HG03097 (cell line): ENCODE data around the gene FRAS1.
"Not testable (repeated sequence)": the region's sequence is repeated elsewhere in the genome, so short reads cannot be mapped to it uniquely, and the experiment has no call there.

Experiments
- ATAC-seq: cut with Tn5 transposase; IDR thresholded peaks from one replicate; pipeline ENCODE4 v1.9.1; 2021; ENCODE audit not compliant: unreplicated experiment, low FRiP score

Gene FRAS1

GRCh38 chr4:78057135-78057599, at the start of gene FRAS1:
TSS of gene FRAS1 (plus strand) at chr4:78057323. CDS start at chr4:78058010, 687 bp downstream.
- peak; percentile 10 for ATAC-seq

- not testable (repeated sequence) for ATAC-seq
These were observed 46.1 kb upstream of the FRAS1 start for GRCh38 chr4:78011003-78011402.

GRCh38 chr4:78014889-78015886, 41.9 kb upstream of the FRAS1 start:
- ATAC-seq, result no peak

GRCh38 chr4:78018271-78019049, 38.7 kb upstream of the FRAS1 start:
- ATAC-seq, result no peak

- no peak for ATAC-seq
These were observed 37.7 kb upstream of the FRAS1 start for GRCh38 chr4:78019414-78019813.

GRCh38 chr4:78020677-78021076, 36.4 kb upstream of the FRAS1 start:
- no peak for ATAC-seq

- no peak for ATAC-seq
These were observed 34.6 kb upstream of the FRAS1 start for GRCh38 chr4:78022517-78022916.

- ATAC-seq, result no peak
These were observed 33.0 kb upstream of the FRAS1 start for GRCh38 chr4:78024085-78024484.

GRCh38 chr4:78024576-78025091, 32.5 kb upstream of the FRAS1 start:
- no peak for ATAC-seq

GRCh38 chr4:78031417-78031950, 25.6 kb upstream of the FRAS1 start:
- ATAC-seq, result no peak

GRCh38 chr4:78032446-78032845, 24.7 kb upstream of the FRAS1 start:
- ATAC-seq, result no peak

GRCh38 chr4:78032929-78033328, 24.2 kb upstream of the FRAS1 start:
- ATAC-seq, result no peak

GRCh38 chr4:78033861-78034260, 23.3 kb upstream of the FRAS1 start:
- ATAC-seq, result no peak

GRCh38 chr4:78038704-78039103, 18.4 kb upstream of the FRAS1 start:
- ATAC-seq, result no peak

- ATAC-seq, result no peak
These were observed 17.4 kb upstream of the FRAS1 start for GRCh38 chr4:78039678-78040077.

GRCh38 chr4:78040431-78040830, 16.7 kb upstream of the FRAS1 start:
- ATAC-seq, result no peak

GRCh38 chr4:78047366-78047765, 9.8 kb upstream of the FRAS1 start:
- ATAC-seq, result no peak

- peak; percentile 85 for ATAC-seq
These were observed 626 bp upstream of the FRAS1 start for GRCh38 chr4:78056265-78057129.

GRCh38 chr4:78057600-78058550, 752 bp downstream of the FRAS1 start:
- ATAC-seq, result no peak
